NCI-H510A treated with DMSO at 0.1 percent for 48 hours (cell line): ENCODE measurements around the gene ARHGAP21.
"Not testable (repeated sequence)": the region's sequence is repeated elsewhere in the genome, so short reads cannot be mapped to it uniquely, and the experiment has no call there.

Experiments used
- DNase-seq: peaks from one replicate; lab custom pipeline; 2025; lab: John Stamatoyannopoulos, UW

The ARHGAP21 gene

GRCh38 chr10:24625778-24626177, 97.9 kb downstream of the ARHGAP21 start:
- no peak for DNase-seq

DNA sequence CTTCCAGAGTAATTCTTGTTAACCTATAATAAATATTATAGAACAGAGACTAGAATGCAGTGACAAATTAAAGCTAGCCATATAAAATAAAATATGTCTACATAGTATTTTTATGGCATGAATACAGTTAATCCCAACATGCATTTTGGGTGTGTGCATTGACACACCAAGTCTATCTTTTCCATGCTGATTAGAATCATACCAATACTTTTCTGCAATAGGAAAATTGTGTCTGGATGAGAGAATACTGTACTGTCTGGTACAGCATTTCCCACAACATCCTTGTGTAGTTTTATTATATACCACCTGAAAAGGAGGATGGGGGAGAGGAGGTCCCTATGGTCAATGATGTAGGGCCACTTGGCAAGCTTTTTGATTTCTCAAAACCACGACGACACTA, 100.3 kb downstream of the ARHGAP21 start:
- no peak for DNase-seq

- DNase-seq: no peak
Observed at GRCh38 chr10:24622781-24623301, 100.8 kb downstream of the ARHGAP21 start.

- not testable (repeated sequence) for DNase-seq
Observed at GRCh38 chr10:24621035-24621795, 102.5 kb downstream of the ARHGAP21 start.

GRCh38 chr10:24619994-24620310, 103.7 kb downstream of the ARHGAP21 start:
- not testable (repeated sequence) for DNase-seq

DNA sequence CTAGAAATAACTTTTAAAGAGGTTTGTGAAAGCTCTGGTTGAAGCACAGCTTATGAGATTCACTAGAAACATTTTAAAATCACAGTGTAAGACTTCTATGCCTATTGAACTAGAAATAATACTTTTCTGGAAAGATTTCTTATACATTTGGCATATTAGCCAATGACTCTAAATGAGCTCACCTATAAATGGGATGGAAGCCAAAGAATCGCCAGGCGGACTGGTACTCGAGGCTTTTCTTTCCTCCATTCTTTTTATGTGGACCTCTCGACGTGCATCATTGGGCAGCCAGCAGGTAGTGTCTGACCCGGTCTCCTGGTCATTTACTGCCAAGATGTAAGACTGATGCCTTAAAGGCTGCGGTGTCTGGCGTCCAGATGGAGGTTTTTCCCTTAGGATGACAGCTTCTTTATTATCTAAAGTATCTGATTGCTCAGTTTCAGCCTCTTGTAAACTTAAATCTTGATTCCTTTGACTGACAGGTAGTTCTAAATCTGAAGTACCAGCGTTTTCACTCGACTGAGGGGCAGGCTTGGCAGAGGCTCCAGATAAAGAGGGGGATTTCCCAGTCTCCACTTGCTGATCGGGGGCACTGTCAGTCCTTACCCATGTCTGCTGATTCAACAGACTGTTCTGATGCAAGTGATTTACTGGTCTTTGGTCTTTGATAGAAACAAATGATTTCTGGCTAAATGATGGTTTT, 104.2 kb downstream of the ARHGAP21 start:
- not testable (repeated sequence) for DNase-seq

GRCh38 chr10:24618401-24618800, 105.3 kb downstream of the ARHGAP21 start:
- no peak for DNase-seq

- DNase-seq: no peak
Observed at GRCh38 chr10:24617771-24618396, 105.8 kb downstream of the ARHGAP21 start.

- no peak for DNase-seq
Observed at GRCh38 chr10:24616536-24616935, 107.2 kb downstream of the ARHGAP21 start.

DNA sequence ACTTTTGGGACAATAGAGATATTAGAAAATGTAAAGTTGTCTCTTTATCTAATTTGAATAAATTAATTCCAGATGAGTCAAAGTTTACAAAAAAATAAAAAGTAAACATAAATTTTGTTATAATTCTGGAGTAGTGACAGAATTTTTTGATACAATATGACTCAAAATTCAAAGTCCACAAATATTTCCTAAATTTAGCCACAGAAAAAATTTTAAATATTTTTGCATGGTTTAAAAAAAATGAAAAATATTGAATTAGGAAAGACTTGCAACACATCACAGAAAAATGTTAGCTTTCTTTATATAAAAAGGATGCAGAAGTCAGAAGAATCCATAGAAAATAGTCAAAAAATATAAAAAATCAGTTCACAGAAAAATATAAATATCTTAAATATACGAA, 117.7 kb downstream of the ARHGAP21 start:
- DNase-seq: no peak

GRCh38 chr10:24605141-24605540, 118.5 kb downstream of the ARHGAP21 start:
- DNase-seq: no peak

DNA sequence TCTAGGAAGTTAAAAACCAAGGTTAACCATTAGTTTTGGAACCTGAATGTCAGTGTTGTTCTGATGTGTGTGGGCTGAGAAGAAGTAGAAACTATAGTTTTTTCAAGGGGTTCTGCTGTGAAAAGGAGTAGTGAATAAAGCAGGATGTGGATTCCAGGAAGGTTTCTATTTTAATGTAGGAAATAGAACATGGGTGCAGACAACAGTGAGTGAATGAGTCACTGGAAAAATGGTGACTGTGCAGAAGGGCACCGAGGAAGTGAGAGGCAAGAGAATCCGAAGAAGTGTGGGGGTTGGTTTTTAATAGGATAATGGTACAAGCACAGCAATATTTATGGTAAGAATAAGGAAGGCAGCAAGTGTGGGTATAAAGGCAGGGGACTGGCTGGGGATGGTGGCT, 120.4 kb downstream of the ARHGAP21 start:
- no peak for DNase-seq

DNA sequence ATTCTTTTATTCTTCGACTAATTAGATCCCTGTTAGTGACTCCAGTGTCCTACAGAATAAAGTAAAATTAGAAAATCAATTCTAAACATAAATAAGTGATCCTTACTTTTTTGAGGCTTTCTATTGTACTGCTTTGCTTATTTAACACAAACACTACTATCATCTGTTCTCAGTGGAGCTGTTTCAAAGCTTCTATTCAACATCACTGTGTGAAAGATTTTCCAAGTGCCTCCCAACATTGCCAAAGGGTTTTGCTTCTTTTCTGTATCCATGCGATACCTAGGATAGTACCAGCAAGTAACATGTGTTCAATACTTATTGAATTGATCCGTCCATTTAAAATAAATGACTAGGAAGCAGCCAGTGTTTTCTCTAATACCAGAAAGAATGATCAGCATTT, 125.7 kb downstream of the ARHGAP21 start:
- DNase-seq: no peak

GRCh38 chr10:24597426-24597825, 126.3 kb downstream of the ARHGAP21 start:
- DNase-seq: no peak

GRCh38 chr10:24596217-24596930, 127.3 kb downstream of the ARHGAP21 start:
- DNase-seq: no peak

DNA sequence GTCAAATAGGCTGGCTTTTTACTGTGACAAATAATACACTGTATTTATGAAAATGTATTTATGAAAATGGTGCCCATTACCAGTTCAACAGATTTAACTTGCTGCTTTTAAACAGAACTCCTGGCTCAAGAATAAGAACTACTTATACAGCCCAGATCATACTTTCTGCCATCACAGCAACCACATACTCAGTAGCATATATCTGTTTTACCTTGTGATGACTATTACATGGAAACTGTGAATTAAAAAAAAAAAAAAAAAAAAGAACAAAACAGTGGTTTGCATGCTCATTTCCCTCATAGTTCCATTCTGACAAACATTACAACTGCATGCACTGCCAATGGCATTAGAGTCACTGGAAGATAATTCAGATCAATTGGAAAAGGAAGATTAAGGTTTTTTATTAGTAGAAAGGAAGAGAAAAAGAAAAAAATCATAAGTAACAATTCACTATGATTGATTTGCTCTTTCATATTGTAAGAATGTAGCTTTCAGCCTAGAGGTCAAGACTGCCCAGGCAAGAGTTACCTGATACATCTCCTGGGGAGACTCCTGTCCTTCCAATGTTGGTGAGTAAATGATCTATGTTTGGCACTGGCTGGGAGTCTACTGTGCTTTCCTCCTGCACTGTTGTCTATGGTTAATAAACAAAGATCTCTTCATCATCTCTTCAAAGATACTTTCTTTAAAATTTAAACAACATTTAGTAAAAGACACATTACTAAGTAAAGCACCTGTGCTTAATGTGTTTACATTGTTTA, 132.8 kb downstream of the ARHGAP21 start:
- DNase-seq: no peak

- no peak for DNase-seq
Observed at GRCh38 chr10:24589265-24589664, 134.4 kb downstream of the ARHGAP21 start.

GRCh38 chr10:24579906-24580305, 143.8 kb downstream of the ARHGAP21 start:
- no peak for DNase-seq

GRCh38 chr10:24579448-24579847, 144.2 kb downstream of the ARHGAP21 start:
- DNase-seq: no peak

DNA sequence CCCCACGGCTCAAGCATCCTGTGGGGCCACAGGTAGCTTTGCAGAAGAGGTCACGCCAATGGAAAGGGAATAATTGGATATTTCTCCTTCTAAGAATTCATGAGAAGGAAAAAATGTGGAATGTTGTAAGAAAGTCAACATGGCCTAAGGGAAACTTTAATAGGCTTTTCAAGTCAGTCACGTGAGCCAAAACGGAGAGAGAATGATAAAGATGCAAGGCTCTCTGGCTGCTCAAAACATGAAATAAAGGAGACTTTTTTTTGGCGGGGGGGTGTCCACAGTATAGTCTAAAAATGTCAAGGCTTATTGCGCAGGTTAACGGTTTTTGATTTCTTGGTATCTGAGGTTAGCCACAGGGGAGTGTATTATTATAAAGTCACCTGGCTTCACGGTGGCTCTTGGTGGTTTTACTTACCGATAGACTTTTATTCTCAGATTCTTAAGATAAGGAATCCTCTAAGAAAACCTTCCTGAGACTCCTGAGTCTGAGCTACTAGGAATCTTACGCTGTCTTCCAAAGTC, 148.1 kb downstream of the ARHGAP21 start:
- DNase-seq: no peak

- DNase-seq: no peak
Observed at GRCh38 chr10:24574578-24575155, 149.0 kb downstream of the ARHGAP21 start.
